Endothelial cell of umbilical vein (primary cell): ENCODE data around the gene ZNF407. TPM values are rescaled to one million over a fixed set of nuclear protein-coding genes. Genes with fewer than 3 reads are reported as not detected.
A peak's percentile ranks its signal among the peaks of the same experiment; 100 is the strongest.

Source experiments
- BruUV-seq: library from RNA; stranded (reverse); fragments of 400-500 nt; replicated peaks from 2 replicates; lab custom pipeline; 2021; lab: Mats Ljungman, UMichigan
- CTCF ChIA-PET: fragments of 300-600, 350-600 bp; sonication (Branson Sonifier 250); formaldehyde crosslinking; loops from one replicate; lab custom pipeline; 2021; ENCODE audit warnings: antibody characterized with exemption, inconsistent platforms; lab: Charles Lee
- POLR2A ChIA-PET: fragments of 300-600, 350-600 bp; sonication (Branson Sonifier 250); formaldehyde crosslinking; loops from one replicate; lab custom pipeline; 2021; ENCODE audit warnings: antibody characterized with exemption, inconsistent platforms; lab: Charles Lee
- DNase-seq: peaks from one replicate; pipeline ENCODE4 v3.0.0-alpha.2; 2011; ENCODE audit warnings: low read depth, low spot score
- FAIRE-seq: peaks from 2 replicates; lab custom pipeline; 2011; peaks lifted over from hg19 to GRCh38; lab: Jason Lieb, UNC
- H2AFZ ChIP-seq: 2 replicates; pipeline ENCODE4 v1.6.0; 2012; ENCODE audit warnings: low read depth, low read length, control low read depth, inconsistent platforms
- H3K27ac ChIP-seq: 2 replicates; pipeline ENCODE4 v1.5.1; 2011; ENCODE audit warnings: low read depth, mild to moderate bottlenecking, control low read depth, low read length, moderate library complexity; ENCODE audit not compliant: insufficient read depth
- H3K27me3 ChIP-seq, 2 experiments: 2 replicates each; pipeline versions ENCODE4 v1.6.0 to v1.6.1; 2011; ENCODE audit warnings: low read length in 2 of 2, mixed read lengths in 1 of 2; ENCODE audit not compliant: control insufficient read depth in 2 of 2, insufficient read depth in 2 of 2
- H3K36me3 ChIP-seq, 2 experiments: 2 replicates in 1 of 2; 3 replicates in 1 of 2; pipeline ENCODE4 v1.5.1; 2011; ENCODE audit warnings: low read length in 2 of 2, mild to moderate bottlenecking in 1 of 2, moderate library complexity in 1 of 2; ENCODE audit not compliant: control insufficient read depth in 2 of 2, insufficient read depth in 2 of 2; ENCODE audit errors: extremely low read depth in 1 of 2
- H3K4me1 ChIP-seq: 3 replicates; pipeline ENCODE4 v1.5.1; 2011; ENCODE audit warnings: mild to moderate bottlenecking, low read length; ENCODE audit not compliant: control insufficient read depth, insufficient read depth; ENCODE audit errors: extremely low read depth
- H3K4me2 ChIP-seq: 2 replicates; pipeline ENCODE4 v1.6.1; 2011; ENCODE audit warnings: low read length, control low read depth, mixed read lengths; ENCODE audit not compliant: insufficient read depth
- H3K4me3 ChIP-seq, 3 experiments: fragments of 200-600 bp in 1 of 3; sonication (generic), shearing (Covaris generic) in 1 of 3; replicated peaks in 1 of 3; 2 replicates each; pipeline ENCODE4 v1.5.1; 2011 to 2016; ENCODE audit warnings: control low read depth in 3 of 3, low read length in 3 of 3, mild to moderate bottlenecking in 2 of 3, inconsistent platforms in 1 of 3, low read depth in 1 of 3, moderate library complexity in 1 of 3; ENCODE audit not compliant: insufficient read depth in 1 of 3
- H3K79me2 ChIP-seq: 2 replicates; pipeline ENCODE4 v1.6.0; 2012; ENCODE audit warnings: low read length, inconsistent platforms; ENCODE audit not compliant: control insufficient read depth, insufficient read depth
- H3K9ac ChIP-seq: replicated peaks from 2 replicates; pipeline ENCODE3; 2011; ENCODE audit warnings: low read length, control low read depth; ENCODE audit not compliant: insufficient read depth; ENCODE audit errors: extremely low read depth
- H3K9me1 ChIP-seq: replicated peaks from 3 replicates; pipeline ENCODE4 v1.6.0; 2011; ENCODE audit warnings: mild to moderate bottlenecking, low read length; ENCODE audit not compliant: control insufficient read depth, insufficient read depth; ENCODE audit errors: extremely low read depth
- H3K9me3 ChIP-seq: replicated peaks from 2 replicates; pipeline ENCODE4 v1.5.1; 2012; ENCODE audit warnings: low read length, inconsistent platforms; ENCODE audit not compliant: control insufficient read depth, insufficient read depth
- H4K20me1 ChIP-seq: replicated peaks from 2 replicates; pipeline ENCODE3; 2011; ENCODE audit warnings: mild to moderate bottlenecking, low read length; ENCODE audit not compliant: control insufficient read depth, insufficient read depth; ENCODE audit errors: extremely low read depth
- EZH2 ChIP-seq: IDR thresholded peaks from 2 replicates; pipeline ENCODE4 v1.6.1; 2012; ENCODE audit warnings: borderline replicate concordance, low read depth, mild to moderate bottlenecking, moderate library complexity, low read length, inconsistent platforms; ENCODE audit not compliant: severe bottlenecking
- FOS ChIP-seq: IDR thresholded peaks from 2 replicates; pipeline ENCODE4 v1.6.1; 2011; ENCODE audit warnings: mild to moderate bottlenecking, low read length, moderate library complexity, borderline replicate concordance; ENCODE audit not compliant: insufficient read depth
- GATA2 ChIP-seq: IDR thresholded peaks from 2 replicates; pipeline ENCODE4 v1.7.0; 2011; ENCODE audit warnings: low read depth, mild to moderate bottlenecking, moderate library complexity, mixed read lengths, low read length; ENCODE audit not compliant: insufficient read length, insufficient read depth
- JUN ChIP-seq: IDR thresholded peaks from 2 replicates; pipeline ENCODE4 v1.6.1; 2011; ENCODE audit warnings: borderline replicate concordance, low read depth; ENCODE audit not compliant: insufficient read length, insufficient read depth
- MYC ChIP-seq: IDR thresholded peaks from one replicate; pipeline ENCODE4 v1.6.1; 2011; ENCODE audit warnings: mild to moderate bottlenecking, low read depth, low read length
- POLR2A ChIP-seq: IDR thresholded peaks from 2 replicates; pipeline ENCODE4 v1.6.1; 2012; ENCODE audit warnings: low read depth, mild to moderate bottlenecking, control low read depth, low read length
- POLR2AphosphoS5 ChIP-seq: IDR thresholded peaks from 2 replicates; pipeline ENCODE4 v1.6.1; 2012; ENCODE audit warnings: low read depth, mild to moderate bottlenecking, control low read depth, low read length, moderate library complexity; ENCODE audit not compliant: insufficient read depth
- dilution Hi-C: fragments of 300-500 bp; cut with MboI; formaldehyde crosslinking; loops from one replicate; pipeline ENCODE4 v1.15.0; 2019; ENCODE audit warnings: low sequenced_read_pairs; ENCODE audit not compliant: extremely low pct_ligation_motif_present
- intact Hi-C: fragments of 100-400 bp; cut with micrococcal nuclease; formaldehyde crosslinking; loops from one replicate; pipeline ENCODE4 v1.10.0; 2022
- polyA plus RNA-seq, 4 experiments: library from polyadenylated mRNA; depleted of rRNA in 3 of 4; stranded (reverse) in 3 of 4; unstranded in 1 of 4; fragments of >200 nt; gene quantifications; 2 replicates each; pipeline versions ENCODE4 v1.2.1 to v1.2.3, GENCODE V29; 2011 to 2012; ENCODE audit warnings: missing spikeins in 1 of 4
- total RNA-seq: library from RNA; stranded (reverse); gene quantifications from 2 replicates; pipeline ENCODE4 v1.2.3, GENCODE V29; 2021
- TF ChIP-seq, protein P1 (sequence below): IDR thresholded peaks from 2 replicates; pipeline ENCODE4 v1.6.1; 2011; ENCODE audit not compliant: insufficient read depth, insufficient read length
- TF ChIP-seq, protein P2 (sequence below), 2 donors: IDR thresholded peaks; 1 replicate in 1 of 2; 2 replicates in 1 of 2; pipeline ENCODE4 v1.5.1; 2011; ENCODE audit warnings: low read length in 2 of 2, mild to moderate bottlenecking in 2 of 2, moderate library complexity in 2 of 2, control low read depth in 1 of 2, inconsistent platforms in 1 of 2, low read depth in 1 of 2; ENCODE audit not compliant: insufficient read depth in 1 of 2; ENCODE audit errors: extremely low read depth in 1 of 2

The ZNF407 gene
- total and polyA plus RNA-seq, 2 donors (not counting 3 experiments of a cell fraction or from before 2014, with no cell fraction given) = 3.8 to 20.1 TPM

DNA sequence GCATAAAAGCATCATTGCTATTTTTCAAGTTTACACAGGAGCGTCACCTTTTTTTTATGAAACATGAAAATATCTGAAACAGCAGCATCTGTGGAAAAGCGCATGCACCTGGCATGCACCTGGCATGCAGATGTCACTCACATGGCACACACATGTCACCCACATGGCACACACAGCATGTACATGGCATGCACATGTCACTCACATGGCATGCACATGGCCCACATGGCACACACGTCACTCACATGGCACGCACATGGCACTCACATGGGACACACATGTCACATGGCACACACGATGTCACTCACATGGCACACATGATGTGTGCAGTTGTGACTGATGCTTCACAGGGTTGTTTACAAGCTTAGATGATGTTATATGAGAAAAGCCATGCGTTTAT, 188.0 kb downstream of the ZNF407 start:
- ChIA-PET CTCF (no interaction called here), POLR2A (no interaction called here)
- Histone ChIP-seq H3K4me3 (no peak overlapping the region), H3K79me2 (no peaks in the 10 kb centered on the region), H4K20me1 (no peaks in the 10 kb centered on the region), H3K27me3 (no peaks in the 10 kb centered on the region), H3K4me1 (no peaks in the 10 kb centered on the region), H3K9ac (no peak overlapping the region), H3K9me3 (no peaks in the 10 kb centered on the region), H2AFZ (no peak overlapping the region), H3K4me2 (no peak overlapping the region), H3K36me3 (no peaks in the 10 kb centered on the region), H3K27ac (no peak overlapping the region), H3K9me1 (no peaks in the 10 kb centered on the region)
- intact Hi-C loops (no loop called here), dilution Hi-C loops (no loop called here)
- TF ChIP-seq, protein P1, sequence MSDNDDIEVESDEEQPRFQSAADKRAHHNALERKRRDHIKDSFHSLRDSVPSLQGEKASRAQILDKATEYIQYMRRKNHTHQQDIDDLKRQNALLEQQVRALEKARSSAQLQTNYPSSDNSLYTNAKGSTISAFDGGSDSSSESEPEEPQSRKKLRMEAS = peak; percentile 80
- no peak for TF ChIP-seq FOS
- no TSS peak for BruUV-seq
- FAIRE-seq = no peak
- no peak for DNase-seq

DNA sequence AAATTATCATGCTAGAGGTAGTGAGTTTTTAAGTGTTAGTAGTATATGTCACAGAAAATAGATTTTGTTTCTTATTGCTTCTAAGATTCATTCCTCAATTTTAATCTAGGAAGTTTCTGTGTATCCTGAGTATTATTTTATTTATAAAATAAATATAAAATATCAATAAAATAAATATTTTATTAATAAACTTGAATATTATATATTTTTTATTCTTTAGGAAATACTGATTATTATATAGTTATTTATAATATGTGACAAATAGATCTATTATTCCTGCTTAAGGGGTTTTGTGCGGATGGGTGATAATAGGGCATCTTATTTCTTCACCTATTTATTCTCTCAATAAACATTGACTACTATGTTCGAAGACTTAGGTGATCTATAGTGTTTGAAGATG, 191.0 kb downstream of the ZNF407 start:
- CTCF ChIA-PET = interaction anchor here (1.3 to 1.4 kb wide), 2 partner anchors 8 to 18 kb away, joined by 4 to 5 read pairs; no protein-coding TSS in a partner anchor
- Histone ChIP-seq H2AFZ (no peak overlapping the region), H3K4me1 (no peaks in the 10 kb centered on the region), H3K27ac (no peak overlapping the region), H3K36me3 (no peaks in the 10 kb centered on the region), H3K4me2 (no peak overlapping the region), H4K20me1 (no peaks in the 10 kb centered on the region), H3K9ac (no peak overlapping the region), H3K4me3 (no peak overlapping the region), H3K79me2 (no peaks in the 10 kb centered on the region), H3K27me3 (no peaks in the 10 kb centered on the region), H3K9me1 (peaks cover 3% of the 10 kb centered on the region), H3K9me3 (no peaks in the 10 kb centered on the region)
- dilution Hi-C loops = no loop called here
- intact Hi-C loops = no loop called here
- BruUV-seq = no TSS peak
- POLR2A ChIA-PET = no interaction called here
- DNase-seq (no peak), FAIRE-seq (no peak)
- TF ChIP-seq FOS = no peak
- TF ChIP-seq EZH2 = no peak
- TF ChIP-seq, protein P2, sequence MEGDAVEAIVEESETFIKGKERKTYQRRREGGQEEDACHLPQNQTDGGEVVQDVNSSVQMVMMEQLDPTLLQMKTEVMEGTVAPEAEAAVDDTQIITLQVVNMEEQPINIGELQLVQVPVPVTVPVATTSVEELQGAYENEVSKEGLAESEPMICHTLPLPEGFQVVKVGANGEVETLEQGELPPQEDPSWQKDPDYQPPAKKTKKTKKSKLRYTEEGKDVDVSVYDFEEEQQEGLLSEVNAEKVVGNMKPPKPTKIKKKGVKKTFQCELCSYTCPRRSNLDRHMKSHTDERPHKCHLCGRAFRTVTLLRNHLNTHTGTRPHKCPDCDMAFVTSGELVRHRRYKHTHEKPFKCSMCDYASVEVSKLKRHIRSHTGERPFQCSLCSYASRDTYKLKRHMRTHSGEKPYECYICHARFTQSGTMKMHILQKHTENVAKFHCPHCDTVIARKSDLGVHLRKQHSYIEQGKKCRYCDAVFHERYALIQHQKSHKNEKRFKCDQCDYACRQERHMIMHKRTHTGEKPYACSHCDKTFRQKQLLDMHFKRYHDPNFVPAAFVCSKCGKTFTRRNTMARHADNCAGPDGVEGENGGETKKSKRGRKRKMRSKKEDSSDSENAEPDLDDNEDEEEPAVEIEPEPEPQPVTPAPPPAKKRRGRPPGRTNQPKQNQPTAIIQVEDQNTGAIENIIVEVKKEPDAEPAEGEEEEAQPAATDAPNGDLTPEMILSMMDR (IDR thresholded peaks at IDR 0.05; ENCODE audit: extremely low read depth in 1 of 2, insufficient read depth in 1 of 2, low read depth in 1 of 2, low read length in 2 of 2) = no peak
- TF ChIP-seq POLR2AphosphoS5 = no peak
- no peak for TF ChIP-seq POLR2A
- no peak for TF ChIP-seq MYC
- TF ChIP-seq GATA2 = no peak
- TF ChIP-seq JUN = no peak
- TF ChIP-seq, protein P1 = no peak
